Gastrocnemius medialis (tissue), 4 donors: Measurements from ENCODE around the gene MGAT4C. TPM values are rescaled to one million over a fixed set of nuclear protein-coding genes. Genes with fewer than 3 reads are reported as not detected.

Source experiments
- ATAC-seq, 2 donors: fragments of 150-250 bp; one replicate each; pipeline ENCODE4 v1.9.1; 2016
- DNase-seq, 2 donors: peaks; one replicate each; pipeline ENCODE4 v3.0.0-alpha.2; 2019
- H3K27ac ChIP-seq, 4 donors: fragments of 200-600 bp; sonication (generic); 1 replicate in 1 of 4; 2 replicates in 3 of 4; pipeline ENCODE4 v1.5.1; 2016 to 2018; ENCODE audit warnings: mild to moderate bottlenecking in 2 of 4, moderate library complexity in 1 of 4
- H3K27me3 ChIP-seq, 3 donors: fragments of 200-600 bp; sonication (generic) in 2 of 3; 1 replicate in 1 of 3; 2 replicates in 2 of 3; pipeline versions ENCODE4 v1.5.1 to v1.6.0; 2016 to 2019; ENCODE audit warnings: mild to moderate bottlenecking in 1 of 3, moderate library complexity in 1 of 3
- H3K36me3 ChIP-seq, 2 donors: fragments of 200-600 bp; sonication (generic) in 1 of 2; one replicate each; pipeline ENCODE4 v1.5.1; 2017 to 2018
- H3K4me1 ChIP-seq, 2 donors: fragments of 200-600 bp; sonication (generic) in 1 of 2; one replicate each; pipeline ENCODE4 v1.5.1; 2016 to 2017; ENCODE audit warnings: mild to moderate bottlenecking in 2 of 2
- H3K4me3 ChIP-seq, 4 donors: fragments of 200-600 bp; sonication (generic) in 3 of 4; 1 replicate in 1 of 4; 2 replicates in 3 of 4; pipeline ENCODE4 v1.5.1; 2016 to 2019; ENCODE audit warnings: mild to moderate bottlenecking in 2 of 4
- H3K9me3 ChIP-seq, 3 donors: fragments of 200-600 bp; sonication (generic) in 2 of 3; 1 replicate in 1 of 3; 2 replicates in 2 of 3; pipeline ENCODE4 v1.5.1; 2016 to 2019
- CTCF ChIP-seq, 5 experiments: fragments of 450-650 bp in 3 of 5; fragments of 200-600 bp in 2 of 5; sonication (generic) in 2 of 5; IDR thresholded peaks in 4 of 5; conservative IDR thresholded peaks in 1 of 5; 1 replicate in 4 of 5; 2 replicates in 1 of 5; pipeline ENCODE4 v1.5.1; 2016 to 2019; ENCODE audit warnings: antibody characterized with exemption in 5 of 5, mild to moderate bottlenecking in 3 of 5, moderate library complexity in 3 of 5
- POLR2A ChIP-seq, 2 donors: fragments of 450-650 bp; IDR thresholded peaks; one replicate each; pipeline ENCODE4 v1.6.1; 2017; ENCODE audit warnings: antibody characterized with exemption in 2 of 2, mild to moderate bottlenecking in 2 of 2, moderate library complexity in 2 of 2
- in situ Hi-C, 4 donors: fragments of 200-750 bp; cut with MboI; loops; one replicate each; pipeline versions ENCODE4 v1.15.0 to v1.8.0; 2017; ENCODE audit warnings: low sequenced_read_pairs in 4 of 4
- intact Hi-C: fragments of 100-400 bp; cut with DNase I; formaldehyde crosslinking; loops from one replicate; pipeline ENCODE4 v1.15.1; 2023; ENCODE audit warnings: low total_unique reads
- total RNA-seq, 4 donors: library from RNA; depleted of rRNA; stranded (reverse); fragments of >200 nt; gene quantifications; one replicate each; pipeline versions ENCODE4 v1.1.0 to v1.2.3, GENCODE V29; 2016

The MGAT4C gene
- total RNA-seq, 4 donors from 2014 or later = not detected

- H3K4me3 ChIP-seq = no peak overlapping the region
- no peaks in the 10 kb centered on the region for H3K27me3 ChIP-seq
- in situ Hi-C loops = no loop called here
- no peak overlapping the region for H3K27ac ChIP-seq
- intact Hi-C loops = no loop called here
- no peak for TF ChIP-seq POLR2A (IDR thresholded peaks at IDR 0.05)
- TF ChIP-seq CTCF (IDR thresholded peaks at IDR 0.05 in 4 of 5, conservative IDR thresholded peaks at IDR 0.05 in 1 of 5) = no peak
- no peaks in the 10 kb centered on the region for H3K36me3 ChIP-seq
- DNase-seq (no peak), ATAC-seq (no peak)
- H3K9me3 ChIP-seq = no peaks in the 10 kb centered on the region
- no peaks in the 10 kb centered on the region for H3K4me1 ChIP-seq
Observed at GRCh38 chr12:86196465-86196864, 59.7 kb downstream of the MGAT4C start.

DNA sequence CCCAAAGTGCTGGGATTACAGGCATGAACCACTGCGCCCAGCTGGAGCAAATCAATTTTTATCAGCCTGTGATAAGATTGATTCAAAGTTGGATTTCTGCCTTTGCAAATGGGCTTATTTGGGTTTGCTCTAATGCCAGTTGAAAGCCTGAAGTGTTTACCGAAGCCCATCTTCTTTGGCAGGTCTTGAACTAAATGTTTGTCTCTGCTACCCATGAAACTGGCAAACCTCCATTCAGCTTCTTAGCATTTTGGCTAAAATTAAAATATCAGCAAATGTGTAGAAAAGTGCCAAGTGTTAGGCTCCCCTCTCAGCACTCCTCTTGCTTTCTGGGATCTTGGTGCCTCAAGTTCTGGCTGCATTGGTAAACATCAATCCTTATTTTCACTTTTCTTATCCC, 61.5 kb downstream of the MGAT4C start:
- no peak overlapping the region for H3K4me3 ChIP-seq
- DNase-seq (no peak), ATAC-seq (no peak)
- TF ChIP-seq CTCF (IDR thresholded peaks at IDR 0.05 in 4 of 5, conservative IDR thresholded peaks at IDR 0.05 in 1 of 5) (no peak), POLR2A (IDR thresholded peaks at IDR 0.05) (no peak)
- no peak overlapping the region for H3K27ac ChIP-seq
- in situ Hi-C loops = no loop called here
- H3K36me3 ChIP-seq = no peaks in the 10 kb centered on the region
- H3K9me3 ChIP-seq = no peaks in the 10 kb centered on the region
- H3K4me1 ChIP-seq = no peaks in the 10 kb centered on the region
- intact Hi-C loops = no loop called here
- H3K27me3 ChIP-seq = no peaks in the 10 kb centered on the region

- Histone ChIP-seq H3K4me3 (no peak overlapping the region), H3K27me3 (no peaks in the 10 kb centered on the region), H3K4me1 (no peaks in the 10 kb centered on the region), H3K27ac (no peak overlapping the region), H3K9me3 (no peaks in the 10 kb centered on the region), H3K36me3 (no peaks in the 10 kb centered on the region)
- no peak for ATAC-seq
- intact Hi-C loops = no loop called here
- in situ Hi-C loops = no loop called here
- DNase-seq = no peak
- no peak for TF ChIP-seq POLR2A (IDR thresholded peaks at IDR 0.05)
- no peak for TF ChIP-seq CTCF (IDR thresholded peaks at IDR 0.05 in 4 of 5, conservative IDR thresholded peaks at IDR 0.05 in 1 of 5)
Observed at GRCh38 chr12:86193931-86194330, 62.3 kb downstream of the MGAT4C start.

DNA sequence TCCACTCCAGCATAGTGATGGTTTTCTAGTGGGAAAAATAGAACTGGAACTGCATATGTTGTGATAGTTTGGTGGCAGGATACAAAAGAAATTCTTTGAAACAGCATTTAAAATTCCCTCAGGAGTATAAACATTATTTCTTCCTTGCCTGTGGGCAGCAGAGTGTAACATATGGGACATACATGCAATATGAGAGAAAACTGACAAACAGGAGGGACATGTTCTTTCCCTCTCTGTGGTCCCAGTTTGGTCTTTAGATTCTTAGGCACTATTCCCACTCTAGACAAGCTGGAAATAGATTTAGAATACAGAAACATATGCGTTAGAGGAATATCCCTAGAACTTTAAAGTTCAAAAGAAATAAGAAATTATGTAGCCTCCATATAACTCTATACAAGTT, 68.0 kb downstream of the MGAT4C start:
- in situ Hi-C loops (no loop called here), intact Hi-C loops (no loop called here)
- no peak overlapping the region for H3K27ac ChIP-seq

More for the DNA sequence above, 68.0 kb downstream of the MGAT4C start:
- H3K36me3 ChIP-seq = no peaks in the 10 kb centered on the region
- no peak for DNase-seq
- no peak for TF ChIP-seq CTCF (IDR thresholded peaks at IDR 0.05 in 4 of 5, conservative IDR thresholded peaks at IDR 0.05 in 1 of 5)
- TF ChIP-seq POLR2A (IDR thresholded peaks at IDR 0.05) = no peak
- H3K27me3 ChIP-seq = no peaks in the 10 kb centered on the region
- no peak overlapping the region for H3K4me3 ChIP-seq
- no peaks in the 10 kb centered on the region for H3K4me1 ChIP-seq
- ATAC-seq = no peak
- no peaks in the 10 kb centered on the region for H3K9me3 ChIP-seq
